ENCODE measurements around the gene BACH1.
"Not testable (repeated sequence)": the region's sequence is repeated elsewhere in the genome, so short reads cannot be mapped to it uniquely, and the experiment has no call there.

The BACH1 gene

GRCh38 chr21:29349702-29350101 is 51.0 kb downstream of the BACH1 start:
- Histone ChIP-seq H3K4me3 (ENCODE audit: insufficient read depth, low read length, poor library complexity, severe bottlenecking) (no peak overlapping the region), H3K4me2 (ENCODE audit: low read depth, low read length, poor library complexity, severe bottlenecking) (no peak overlapping the region), H3K9me2 (replicated peaks; ENCODE audit: insufficient read depth, low read length) (no peaks in the 10 kb centered on the region), H3K27me3 (ENCODE audit: low read length) (no peaks in the 10 kb centered on the region), H3K79me2 (ENCODE audit: insufficient read depth, low read length) (no peaks in the 10 kb centered on the region; the same call in 1 of the 2 replicates), H3K9ac (ENCODE audit: low read length) (no peak overlapping the region), H3K36me3 (ENCODE audit: low read length) (no peaks in the 10 kb centered on the region; the same call in 1 of the 2 replicates), H3K27ac (ENCODE audit: low read depth, low read length) (no peak overlapping the region), H3K9me3 (ENCODE audit: insufficient read depth, low read length) (no peaks in the 10 kb centered on the region), H2AFZ (ENCODE audit: low read depth, low read length, severe bottlenecking) (no peak overlapping the region), H3F3A (ENCODE audit: insufficient read depth) (no peaks in the 10 kb centered on the region), H4K20me1 (ENCODE audit: low read depth, low read length) (no peaks in the 10 kb centered on the region)
- TF ChIP-seq EZH2phosphoT487 (conservative IDR thresholded peaks at IDR 0.05; ENCODE audit: low read length), result no peak
- TF ChIP-seq, protein P1, sequence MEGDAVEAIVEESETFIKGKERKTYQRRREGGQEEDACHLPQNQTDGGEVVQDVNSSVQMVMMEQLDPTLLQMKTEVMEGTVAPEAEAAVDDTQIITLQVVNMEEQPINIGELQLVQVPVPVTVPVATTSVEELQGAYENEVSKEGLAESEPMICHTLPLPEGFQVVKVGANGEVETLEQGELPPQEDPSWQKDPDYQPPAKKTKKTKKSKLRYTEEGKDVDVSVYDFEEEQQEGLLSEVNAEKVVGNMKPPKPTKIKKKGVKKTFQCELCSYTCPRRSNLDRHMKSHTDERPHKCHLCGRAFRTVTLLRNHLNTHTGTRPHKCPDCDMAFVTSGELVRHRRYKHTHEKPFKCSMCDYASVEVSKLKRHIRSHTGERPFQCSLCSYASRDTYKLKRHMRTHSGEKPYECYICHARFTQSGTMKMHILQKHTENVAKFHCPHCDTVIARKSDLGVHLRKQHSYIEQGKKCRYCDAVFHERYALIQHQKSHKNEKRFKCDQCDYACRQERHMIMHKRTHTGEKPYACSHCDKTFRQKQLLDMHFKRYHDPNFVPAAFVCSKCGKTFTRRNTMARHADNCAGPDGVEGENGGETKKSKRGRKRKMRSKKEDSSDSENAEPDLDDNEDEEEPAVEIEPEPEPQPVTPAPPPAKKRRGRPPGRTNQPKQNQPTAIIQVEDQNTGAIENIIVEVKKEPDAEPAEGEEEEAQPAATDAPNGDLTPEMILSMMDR (IDR thresholded peaks at IDR 0.05; ENCODE audit: insufficient read depth, low read length, poor library complexity, severe bottlenecking), result no peak

- no peaks in the 10 kb centered on the region; the same call in 1 of the 2 replicates for H3K79me2 ChIP-seq (ENCODE audit: insufficient read depth, low read length)
- H3K9me3 ChIP-seq (ENCODE audit: insufficient read depth, low read length), result no peaks in the 10 kb centered on the region
- no peak overlapping the region for H3K4me2 ChIP-seq (ENCODE audit: low read depth, low read length, poor library complexity, severe bottlenecking)
- no peaks in the 10 kb centered on the region for H3K9me2 ChIP-seq (replicated peaks; ENCODE audit: insufficient read depth, low read length)
- no peaks in the 10 kb centered on the region for H3K27me3 ChIP-seq (ENCODE audit: low read length)
- no peak overlapping the region for H3K27ac ChIP-seq (ENCODE audit: low read depth, low read length)
- no peak overlapping the region for H3K9ac ChIP-seq (ENCODE audit: low read length)
- no peak overlapping the region for H2AFZ ChIP-seq (ENCODE audit: low read depth, low read length, severe bottlenecking)
- TF ChIP-seq, protein P1 (IDR thresholded peaks at IDR 0.05; ENCODE audit: insufficient read depth, low read length, poor library complexity, severe bottlenecking), result no peak
- TF ChIP-seq EZH2phosphoT487 (conservative IDR thresholded peaks at IDR 0.05; ENCODE audit: low read length), result no peak
- H3F3A ChIP-seq (ENCODE audit: insufficient read depth), result no peaks in the 10 kb centered on the region
- H3K4me3 ChIP-seq (ENCODE audit: insufficient read depth, low read length, poor library complexity, severe bottlenecking), result no peak overlapping the region
- no peaks in the 10 kb centered on the region; the same call in 1 of the 2 replicates for H3K36me3 ChIP-seq (ENCODE audit: low read length)
- no peaks in the 10 kb centered on the region for H4K20me1 ChIP-seq (ENCODE audit: low read depth, low read length)
Measured at GRCh38 chr21:29350246-29350779, 51.6 kb downstream of the BACH1 start.

- H4K20me1 ChIP-seq (ENCODE audit: low read depth, low read length), result no peaks in the 10 kb centered on the region
- no peaks in the 10 kb centered on the region for H3K9me2 ChIP-seq (replicated peaks; ENCODE audit: insufficient read depth, low read length)
- H3K9ac ChIP-seq (ENCODE audit: low read length), result no peak overlapping the region
- H3K4me3 ChIP-seq (ENCODE audit: insufficient read depth, low read length, poor library complexity, severe bottlenecking), result no peak overlapping the region
- H3F3A ChIP-seq (ENCODE audit: insufficient read depth), result no peaks in the 10 kb centered on the region
- no peak overlapping the region for H3K4me2 ChIP-seq (ENCODE audit: low read depth, low read length, poor library complexity, severe bottlenecking)
- H3K27ac ChIP-seq (ENCODE audit: low read depth, low read length), result no peak overlapping the region
- no peak overlapping the region for H2AFZ ChIP-seq (ENCODE audit: low read depth, low read length, severe bottlenecking)
- no peak for TF ChIP-seq EZH2phosphoT487 (conservative IDR thresholded peaks at IDR 0.05; ENCODE audit: low read length)
- TF ChIP-seq, protein P1 (IDR thresholded peaks at IDR 0.05; ENCODE audit: insufficient read depth, low read length, poor library complexity, severe bottlenecking), result no peak
- H3K36me3 ChIP-seq (ENCODE audit: low read length), result no peaks in the 10 kb centered on the region; the same call in 1 of the 2 replicates
- H3K27me3 ChIP-seq (ENCODE audit: low read length), result no peaks in the 10 kb centered on the region
- no peaks in the 10 kb centered on the region for H3K9me3 ChIP-seq (ENCODE audit: insufficient read depth, low read length)
- no peaks in the 10 kb centered on the region for H3K79me2 ChIP-seq (ENCODE audit: insufficient read depth, low read length)
Measured at GRCh38 chr21:29351691-29352090, 53.0 kb downstream of the BACH1 start.

GRCh38 chr21:29355043-29355710 is 56.5 kb downstream of the BACH1 start:
- not testable (repeated sequence) for H3K9ac ChIP-seq (ENCODE audit: low read length); H3F3A ChIP-seq (ENCODE audit: insufficient read depth); H2AFZ ChIP-seq (ENCODE audit: low read depth, low read length, severe bottlenecking); H3K27me3 ChIP-seq (ENCODE audit: low read length); H3K9me3 ChIP-seq (ENCODE audit: insufficient read depth, low read length); H3K36me3 ChIP-seq (ENCODE audit: low read length); H3K9me2 ChIP-seq (replicated peaks; ENCODE audit: insufficient read depth, low read length); H3K4me2 ChIP-seq (ENCODE audit: low read depth, low read length, poor library complexity, severe bottlenecking); H4K20me1 ChIP-seq (ENCODE audit: low read depth, low read length); H3K79me2 ChIP-seq (ENCODE audit: insufficient read depth, low read length); H3K27ac ChIP-seq (ENCODE audit: low read depth, low read length); H3K4me3 ChIP-seq (ENCODE audit: insufficient read depth, low read length, poor library complexity, severe bottlenecking)

- not testable (repeated sequence) for H3K27me3 ChIP-seq (ENCODE audit: low read length); H3K27ac ChIP-seq (ENCODE audit: low read depth, low read length); H4K20me1 ChIP-seq (ENCODE audit: low read depth, low read length); H3K9me3 ChIP-seq (ENCODE audit: insufficient read depth, low read length); H3K4me3 ChIP-seq (ENCODE audit: insufficient read depth, low read length, poor library complexity, severe bottlenecking); H3K4me2 ChIP-seq (ENCODE audit: low read depth, low read length, poor library complexity, severe bottlenecking); H3K9me2 ChIP-seq (replicated peaks; ENCODE audit: insufficient read depth, low read length); H3K79me2 ChIP-seq (ENCODE audit: insufficient read depth, low read length); H3K36me3 ChIP-seq (ENCODE audit: low read length); H3F3A ChIP-seq (ENCODE audit: insufficient read depth); H3K9ac ChIP-seq (ENCODE audit: low read length); H2AFZ ChIP-seq (ENCODE audit: low read depth, low read length, severe bottlenecking)
Measured at GRCh38 chr21:29356291-29356690, 57.6 kb downstream of the BACH1 start.

Data from SU-DHL-6 (cell line).